ENCODE measurements around the gene KCTD3.

DNA sequence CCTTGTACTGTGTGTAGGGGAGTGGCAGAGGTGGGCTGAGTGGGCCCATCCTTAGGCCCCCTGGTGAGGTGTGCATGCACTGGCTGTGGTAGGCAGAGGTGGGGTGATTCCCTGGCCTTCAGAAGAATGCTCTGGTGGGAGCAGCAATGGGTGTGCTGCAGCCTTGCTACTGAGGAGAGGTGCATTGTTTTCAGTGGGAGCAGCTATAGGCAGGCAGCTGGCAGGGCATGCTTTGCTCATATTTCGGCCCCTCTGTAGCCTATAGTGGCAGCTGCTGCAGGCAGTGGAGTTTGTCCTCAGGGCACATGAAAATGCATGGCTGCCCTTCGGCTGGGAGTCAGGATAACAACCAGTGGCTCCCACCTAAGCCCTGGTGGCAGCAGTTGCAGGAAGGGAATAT lies 10.1 kb upstream of the KCTD3 start:
- TF ChIP-seq, protein P1, sequence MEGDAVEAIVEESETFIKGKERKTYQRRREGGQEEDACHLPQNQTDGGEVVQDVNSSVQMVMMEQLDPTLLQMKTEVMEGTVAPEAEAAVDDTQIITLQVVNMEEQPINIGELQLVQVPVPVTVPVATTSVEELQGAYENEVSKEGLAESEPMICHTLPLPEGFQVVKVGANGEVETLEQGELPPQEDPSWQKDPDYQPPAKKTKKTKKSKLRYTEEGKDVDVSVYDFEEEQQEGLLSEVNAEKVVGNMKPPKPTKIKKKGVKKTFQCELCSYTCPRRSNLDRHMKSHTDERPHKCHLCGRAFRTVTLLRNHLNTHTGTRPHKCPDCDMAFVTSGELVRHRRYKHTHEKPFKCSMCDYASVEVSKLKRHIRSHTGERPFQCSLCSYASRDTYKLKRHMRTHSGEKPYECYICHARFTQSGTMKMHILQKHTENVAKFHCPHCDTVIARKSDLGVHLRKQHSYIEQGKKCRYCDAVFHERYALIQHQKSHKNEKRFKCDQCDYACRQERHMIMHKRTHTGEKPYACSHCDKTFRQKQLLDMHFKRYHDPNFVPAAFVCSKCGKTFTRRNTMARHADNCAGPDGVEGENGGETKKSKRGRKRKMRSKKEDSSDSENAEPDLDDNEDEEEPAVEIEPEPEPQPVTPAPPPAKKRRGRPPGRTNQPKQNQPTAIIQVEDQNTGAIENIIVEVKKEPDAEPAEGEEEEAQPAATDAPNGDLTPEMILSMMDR (optimal IDR thresholded peaks at IDR 0.05 in 1 of 3, IDR thresholded peaks at IDR 0.05 in 1 of 3, conservative IDR thresholded peaks at IDR 0.05 in 1 of 3; ENCODE audit: extremely low read depth in 1 of 3, insufficient read depth in 2 of 3, low read length in 3 of 3): no peak
- TF ChIP-seq EZH2 (IDR thresholded peaks at IDR 0.05; ENCODE audit: low read length): no peak
